Natural killer cell treated with Interleukin-12 subunit alpha and Interleukin-12 subunit beta and Interleukin-15 and Interleukin-18, amount 100 ng/mL, for 72 hours (primary cell): Measurements from ENCODE around the gene TMEM107. TPM values are rescaled to one million over a fixed set of nuclear protein-coding genes. Genes with fewer than 3 reads are reported as not detected.

ENCODE experiments used
- ATAC-seq, 2 donors: fragments of 150-1000 bp; cut with Tn5 transposase in 1 of 2; sonication (Bioruptor Pico), chemical (Tn5 transposase) in 1 of 2; 2 replicates each; pipeline ENCODE4 v1.10.0; 2021
- DNase-seq: peaks from one replicate; pipeline ENCODE4 v3.0.0; 2022; ENCODE audit warnings: low spot score
- H3K27ac Mint-ChIP-seq, 2 donors: 1 replicate in 1 of 2; 2 replicates in 1 of 2; pipeline ENCODE4 v1.8.0; 2022; ENCODE audit warnings: mixed read lengths in 2 of 2, mild to moderate bottlenecking in 1 of 2, moderate library complexity in 1 of 2
- H3K27me3 Mint-ChIP-seq, 2 donors: 1 replicate in 1 of 2; 2 replicates in 1 of 2; pipeline ENCODE4 v1.8.0; 2022; ENCODE audit warnings: mixed read lengths in 2 of 2
- H3K36me3 Mint-ChIP-seq: one replicate; pipeline ENCODE4 v1.8.0; 2022; ENCODE audit warnings: mixed read lengths
- H3K4me1 Mint-ChIP-seq, 2 donors: 1 replicate in 1 of 2; 2 replicates in 1 of 2; pipeline ENCODE4 v1.8.0; 2022; ENCODE audit warnings: low read depth in 2 of 2, mixed read lengths in 2 of 2, mild to moderate bottlenecking in 1 of 2
- H3K4me3 Mint-ChIP-seq: one replicate; pipeline ENCODE4 v1.8.0; 2022; ENCODE audit warnings: mixed read lengths
- H3K9me3 Mint-ChIP-seq: 2 replicates; pipeline ENCODE4 v1.8.0; 2022; ENCODE audit warnings: mixed read lengths
- total RNA-seq, 2 donors: library from RNA; stranded (reverse); gene quantifications; one replicate each; pipeline ENCODE4 v1.2.3, GENCODE V29; 2022

Gene TMEM107
- total RNA-seq, 2 donors from 2014 or later, result 31.5 to 43.5 TPM

DNA sequence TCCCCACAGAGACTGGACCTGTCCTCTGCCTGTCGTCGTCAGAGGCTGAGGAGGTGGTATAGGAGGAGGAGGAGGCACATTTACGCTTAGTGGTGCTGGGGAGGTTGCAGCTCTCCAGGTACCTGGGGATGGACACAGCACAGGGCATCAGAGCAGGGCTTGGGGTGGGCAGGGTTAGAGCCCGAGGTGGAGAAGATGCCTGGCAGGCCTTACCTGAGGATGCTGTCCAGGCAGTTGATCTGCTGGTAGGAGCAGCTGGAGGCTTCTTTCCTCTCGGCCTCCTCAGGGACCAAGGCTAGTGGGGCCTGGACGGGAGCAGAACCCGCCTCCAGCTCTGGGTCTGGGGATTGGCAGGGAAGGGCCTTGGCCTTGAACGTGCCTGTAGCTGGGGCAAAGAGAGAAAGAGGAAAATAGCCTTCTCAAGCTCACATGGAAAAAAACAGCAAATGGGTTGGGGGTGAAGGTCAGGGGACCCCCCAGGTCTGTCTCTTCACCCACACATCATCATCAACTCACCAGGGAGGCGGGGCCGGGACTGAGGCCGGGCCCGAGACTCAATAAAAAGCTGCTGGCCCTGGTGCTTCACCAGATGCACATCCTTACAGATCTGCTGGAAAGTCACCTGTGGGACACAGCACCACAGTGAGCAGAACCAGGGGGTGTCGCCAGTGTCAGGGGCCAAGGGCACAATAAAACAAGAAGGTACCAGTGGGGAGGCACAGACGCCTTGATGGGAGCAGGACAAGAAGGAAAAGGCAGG, 29.6 kb downstream of the TMEM107 start:
- Mint-ChIP-seq H3K4me1 (peaks cover 3 to 8% of the 10 kb centered on the region in 2 donors), H3K36me3 (no peaks in the 10 kb centered on the region), H3K27ac (no peak overlapping the region), H3K4me3 (no peak overlapping the region), H3K27me3 (no peaks in the 10 kb centered on the region), H3K9me3 (no peaks in the 10 kb centered on the region)
- DNase-seq, result no peak
- ATAC-seq, result no peak

DNA sequence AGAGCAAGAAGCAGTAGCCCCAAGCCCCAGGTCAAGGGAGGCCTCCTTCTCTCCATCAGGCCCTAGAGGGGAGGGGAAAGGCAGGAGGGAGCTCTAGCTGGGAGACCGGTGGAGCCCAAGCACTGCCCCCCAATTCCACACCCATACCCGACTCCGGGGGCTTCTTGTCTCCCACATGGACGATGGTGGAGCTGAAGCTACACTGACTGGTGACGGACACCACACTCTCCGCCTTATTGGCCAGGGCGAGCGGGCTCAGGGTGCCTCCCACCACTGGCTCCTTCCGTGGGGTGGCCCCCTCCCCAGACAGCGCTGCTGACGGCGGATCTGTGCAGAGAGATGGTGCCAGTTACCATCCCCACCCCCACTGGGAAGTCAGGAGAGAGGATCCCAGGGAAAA, 30.4 kb downstream of the TMEM107 start:
- Mint-ChIP-seq H3K4me3 (no peak overlapping the region), H3K4me1 (peaks cover 0 to 5% of the 10 kb centered on the region in 2 donors), H3K9me3 (no peaks in the 10 kb centered on the region), H3K27me3 (no peaks in the 10 kb centered on the region), H3K27ac (no peak overlapping the region), H3K36me3 (no peaks in the 10 kb centered on the region)
- ATAC-seq (no peak), DNase-seq (no peak)

DNA sequence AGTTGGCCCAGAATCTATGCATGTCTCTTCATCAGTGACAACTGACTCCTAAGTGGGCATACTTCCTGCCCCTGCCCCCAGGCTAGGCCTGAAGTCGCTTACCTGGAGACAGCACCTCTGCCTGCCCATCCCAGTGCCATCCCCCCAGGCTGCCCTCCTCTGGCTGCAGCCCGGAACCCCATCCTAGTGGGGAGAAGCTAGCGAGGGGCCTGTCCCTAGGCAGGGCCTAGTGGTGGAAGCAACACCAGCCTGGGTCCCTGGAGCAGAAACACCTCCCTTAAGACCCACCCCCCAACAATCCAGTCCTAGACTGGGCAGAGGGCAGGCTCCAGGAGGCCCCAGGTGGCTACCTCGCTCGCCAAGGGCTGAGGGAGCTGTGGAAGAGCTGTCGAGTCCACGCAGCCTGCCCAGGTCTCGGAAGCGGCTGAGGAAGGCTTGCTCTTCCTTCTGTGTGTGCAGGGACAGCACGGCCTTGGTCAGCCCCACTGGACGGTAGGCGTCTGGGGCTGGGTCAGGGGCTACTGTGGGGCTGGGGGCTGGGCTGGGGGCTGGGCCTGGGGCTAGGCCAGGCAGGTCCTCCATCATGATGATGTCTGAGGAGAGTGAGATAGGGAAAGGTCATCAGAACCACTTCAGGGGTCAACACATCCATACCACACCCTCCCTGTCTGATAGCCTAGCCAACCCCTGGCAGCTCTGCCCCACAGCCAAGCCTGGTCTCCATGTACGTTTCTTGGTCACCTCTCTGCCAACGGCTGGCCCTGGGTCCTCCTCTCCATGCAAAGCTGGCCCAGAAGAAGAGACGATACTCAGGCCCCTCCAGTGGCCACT, 31.6 kb downstream of the TMEM107 start:
- H3K27me3 Mint-ChIP-seq, result no peaks in the 10 kb centered on the region
- H3K4me1 Mint-ChIP-seq, result no peaks in the 10 kb centered on the region
- H3K4me3 Mint-ChIP-seq, result no peak overlapping the region
- DNase-seq (no peak), ATAC-seq (no peak)
- no peaks in the 10 kb centered on the region for H3K36me3 Mint-ChIP-seq
- no peak overlapping the region for H3K27ac Mint-ChIP-seq
- H3K9me3 Mint-ChIP-seq, result no peaks in the 10 kb centered on the region

DNA sequence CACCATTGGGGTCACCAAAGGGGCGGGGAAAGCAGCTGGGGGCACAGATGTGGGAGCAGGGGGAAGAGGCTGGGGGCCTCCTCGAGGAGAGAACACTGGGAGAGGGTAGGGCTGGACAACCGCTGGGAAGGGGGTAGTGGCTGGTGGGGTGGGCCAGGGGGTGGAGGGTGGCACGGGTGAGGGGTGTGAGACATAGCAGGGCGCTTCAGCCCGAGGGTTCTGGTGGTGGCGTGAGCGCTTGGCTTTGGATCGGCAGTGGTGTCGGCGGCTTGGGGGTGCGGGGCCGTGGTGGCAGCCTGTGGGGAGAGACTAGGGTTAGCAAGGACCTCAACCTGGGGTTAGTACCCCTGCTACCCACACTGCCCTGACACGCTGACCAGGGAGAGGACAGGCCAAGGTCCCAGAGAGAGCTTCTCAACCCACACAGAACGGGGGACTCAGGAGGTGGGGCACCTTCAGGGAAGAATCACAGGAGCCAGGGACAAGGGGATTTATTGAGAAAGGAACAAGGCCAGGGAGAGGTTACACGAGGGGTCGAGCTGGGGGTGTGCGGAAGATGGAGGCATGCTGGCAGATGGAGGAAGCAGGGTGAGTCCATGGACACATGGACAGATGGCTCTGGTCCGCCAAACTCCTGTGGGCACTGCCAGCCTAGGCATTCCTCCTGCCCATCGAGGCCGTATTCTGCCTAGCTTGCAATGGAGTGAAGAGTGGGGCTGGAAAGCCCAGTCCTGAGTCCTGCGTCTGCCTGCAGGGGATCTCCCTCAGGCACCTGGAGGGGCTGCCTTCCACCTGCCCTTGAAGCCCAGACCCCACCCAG, 32.4 kb downstream of the TMEM107 start:
- ATAC-seq (no peak), DNase-seq (no peak)
- H3K4me3 Mint-ChIP-seq, result no peak overlapping the region
- no peak overlapping the region for H3K27ac Mint-ChIP-seq
- no peaks in the 10 kb centered on the region for H3K9me3 Mint-ChIP-seq
- no peaks in the 10 kb centered on the region for H3K36me3 Mint-ChIP-seq
- no peaks in the 10 kb centered on the region for H3K4me1 Mint-ChIP-seq
- no peaks in the 10 kb centered on the region for H3K27me3 Mint-ChIP-seq

DNA sequence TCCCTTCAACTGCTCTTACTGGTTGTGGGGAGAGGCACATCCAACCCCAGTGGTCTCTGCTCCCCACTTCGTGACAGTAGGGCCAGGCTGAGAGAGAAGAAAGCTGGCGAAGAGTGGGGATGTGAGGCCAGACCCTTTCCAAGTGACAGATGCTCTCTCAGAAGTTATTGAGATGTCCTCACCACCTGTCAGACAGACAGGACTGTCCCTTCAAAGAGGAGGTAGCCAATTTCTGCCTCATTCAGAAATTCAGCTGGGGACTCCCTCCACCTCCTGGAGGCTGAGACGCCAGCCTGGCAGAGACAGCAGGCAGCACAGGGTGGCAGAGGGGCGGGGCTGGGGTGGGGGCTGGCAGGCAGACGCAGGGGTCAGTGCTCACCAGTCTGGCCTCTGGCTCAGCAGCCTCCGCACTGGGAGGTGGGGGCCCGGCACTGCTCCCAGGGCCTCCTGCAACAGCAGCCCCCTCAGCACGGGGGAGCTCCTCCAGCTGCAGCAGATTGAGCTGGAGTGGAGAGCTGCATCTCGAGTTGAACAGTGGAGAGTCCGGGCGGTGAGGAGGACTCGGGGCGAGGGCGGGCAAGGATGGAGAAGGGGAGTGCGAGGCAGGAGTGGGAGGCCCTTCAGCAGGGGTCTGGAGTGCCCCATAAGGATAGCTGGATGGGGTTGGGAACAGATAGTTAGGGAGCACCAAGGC, 33.1 kb downstream of the TMEM107 start:
- H3K27me3 Mint-ChIP-seq, result no peaks in the 10 kb centered on the region
- no peaks in the 10 kb centered on the region for H3K9me3 Mint-ChIP-seq
- ATAC-seq (no peak), DNase-seq (no peak)
- no peak overlapping the region for H3K27ac Mint-ChIP-seq
- no peak overlapping the region for H3K4me3 Mint-ChIP-seq
- H3K36me3 Mint-ChIP-seq, result no peaks in the 10 kb centered on the region
- H3K4me1 Mint-ChIP-seq, result no peaks in the 10 kb centered on the region

DNA sequence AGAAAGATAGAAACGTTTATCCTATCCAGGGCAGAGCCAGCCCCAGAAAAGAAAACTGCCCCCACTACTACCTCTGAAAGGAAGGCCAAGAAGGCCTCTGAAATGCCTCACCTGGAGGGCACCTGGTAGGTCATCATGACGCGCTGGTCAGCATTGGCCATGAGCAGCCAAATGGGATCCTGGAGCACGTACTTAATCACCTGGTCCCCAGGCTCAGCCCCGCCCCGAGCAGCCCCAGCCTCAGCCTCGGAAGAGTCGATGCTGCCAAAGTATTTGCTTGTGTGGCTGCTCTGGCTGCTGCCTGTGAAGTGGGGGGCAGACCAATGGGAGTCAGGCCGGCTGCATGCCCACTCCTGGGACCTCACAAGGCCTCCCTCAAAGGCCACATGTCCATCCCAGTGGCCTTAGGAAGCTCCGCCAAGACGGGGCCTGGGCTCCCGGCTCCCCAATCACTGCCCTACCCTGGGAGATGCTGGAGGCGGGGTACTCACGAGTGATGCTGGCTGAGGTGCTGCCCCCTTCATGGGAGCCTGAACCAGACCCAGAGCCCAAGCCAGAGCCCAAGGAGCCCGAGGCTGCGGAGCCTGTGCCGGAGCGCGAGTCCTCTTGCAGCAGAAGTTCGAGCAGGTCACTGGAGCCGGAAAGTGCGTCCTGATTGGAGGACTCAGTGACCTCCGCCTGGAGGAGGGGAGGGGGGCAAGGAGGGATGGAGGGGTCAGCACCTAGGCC, 33.9 kb downstream of the TMEM107 start:
- ATAC-seq, result no peak
- no peaks in the 10 kb centered on the region for H3K4me1 Mint-ChIP-seq
- no peak overlapping the region for H3K27ac Mint-ChIP-seq
- H3K36me3 Mint-ChIP-seq, result no peaks in the 10 kb centered on the region
- H3K4me3 Mint-ChIP-seq, result no peak overlapping the region
- DNase-seq, result no peak
- H3K9me3 Mint-ChIP-seq, result no peaks in the 10 kb centered on the region
- no peaks in the 10 kb centered on the region for H3K27me3 Mint-ChIP-seq

DNA sequence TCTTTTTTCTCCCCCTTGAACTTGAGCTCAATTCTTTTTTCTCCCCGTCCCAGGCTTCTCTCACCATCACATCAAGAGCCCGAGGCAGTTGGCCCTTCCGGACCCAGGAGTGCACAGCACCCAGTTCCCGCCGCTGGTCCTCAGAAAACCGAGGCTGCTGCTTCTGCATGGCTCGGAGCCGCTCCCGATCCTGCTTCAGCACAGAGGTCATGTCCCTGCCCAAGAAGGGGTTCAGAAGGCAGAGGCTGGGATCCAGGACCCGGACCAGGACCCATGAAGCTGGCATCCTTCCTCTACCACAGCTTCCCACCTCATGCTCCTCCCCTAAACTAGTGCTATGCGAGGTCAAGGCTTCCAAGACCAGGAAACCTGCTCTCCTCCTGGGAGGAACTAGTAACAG, 34.4 kb downstream of the TMEM107 start:
- Mint-ChIP-seq H3K9me3 (no peaks in the 10 kb centered on the region), H3K4me1 (no peaks in the 10 kb centered on the region), H3K36me3 (no peaks in the 10 kb centered on the region), H3K27me3 (no peaks in the 10 kb centered on the region), H3K4me3 (no peak overlapping the region), H3K27ac (peak overlapping the region in 1 of 2 donors; percentile 54)
- DNase-seq (no peak), ATAC-seq (no peak)

DNA sequence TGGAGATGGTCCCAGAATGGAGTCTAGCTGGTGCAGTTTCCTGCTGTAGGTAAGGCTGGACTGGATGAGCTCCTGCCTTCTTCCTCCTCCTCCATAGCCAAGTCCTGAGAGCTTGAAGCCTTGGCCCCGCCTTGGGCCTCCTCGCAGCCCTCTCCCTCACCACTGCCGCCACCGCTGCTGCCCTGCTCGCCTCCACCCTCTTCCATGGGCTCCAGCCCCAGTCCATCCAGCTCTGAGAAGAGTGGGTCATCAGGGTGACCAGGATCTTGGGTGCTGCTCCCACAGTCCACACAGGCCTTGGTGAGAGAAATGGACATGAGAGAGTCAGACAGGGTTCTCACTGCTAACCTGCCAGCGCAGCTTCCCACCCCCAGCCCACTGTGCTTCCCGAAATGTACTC, 35.1 kb downstream of the TMEM107 start:
- H3K9me3 Mint-ChIP-seq, result no peaks in the 10 kb centered on the region
- H3K4me1 Mint-ChIP-seq, result no peaks in the 10 kb centered on the region
- DNase-seq, result no peak
- no peak overlapping the region for H3K4me3 Mint-ChIP-seq
- ATAC-seq, result no peak
- no peaks in the 10 kb centered on the region for H3K27me3 Mint-ChIP-seq
- no peak overlapping the region for H3K27ac Mint-ChIP-seq
- H3K36me3 Mint-ChIP-seq, result no peaks in the 10 kb centered on the region

DNA sequence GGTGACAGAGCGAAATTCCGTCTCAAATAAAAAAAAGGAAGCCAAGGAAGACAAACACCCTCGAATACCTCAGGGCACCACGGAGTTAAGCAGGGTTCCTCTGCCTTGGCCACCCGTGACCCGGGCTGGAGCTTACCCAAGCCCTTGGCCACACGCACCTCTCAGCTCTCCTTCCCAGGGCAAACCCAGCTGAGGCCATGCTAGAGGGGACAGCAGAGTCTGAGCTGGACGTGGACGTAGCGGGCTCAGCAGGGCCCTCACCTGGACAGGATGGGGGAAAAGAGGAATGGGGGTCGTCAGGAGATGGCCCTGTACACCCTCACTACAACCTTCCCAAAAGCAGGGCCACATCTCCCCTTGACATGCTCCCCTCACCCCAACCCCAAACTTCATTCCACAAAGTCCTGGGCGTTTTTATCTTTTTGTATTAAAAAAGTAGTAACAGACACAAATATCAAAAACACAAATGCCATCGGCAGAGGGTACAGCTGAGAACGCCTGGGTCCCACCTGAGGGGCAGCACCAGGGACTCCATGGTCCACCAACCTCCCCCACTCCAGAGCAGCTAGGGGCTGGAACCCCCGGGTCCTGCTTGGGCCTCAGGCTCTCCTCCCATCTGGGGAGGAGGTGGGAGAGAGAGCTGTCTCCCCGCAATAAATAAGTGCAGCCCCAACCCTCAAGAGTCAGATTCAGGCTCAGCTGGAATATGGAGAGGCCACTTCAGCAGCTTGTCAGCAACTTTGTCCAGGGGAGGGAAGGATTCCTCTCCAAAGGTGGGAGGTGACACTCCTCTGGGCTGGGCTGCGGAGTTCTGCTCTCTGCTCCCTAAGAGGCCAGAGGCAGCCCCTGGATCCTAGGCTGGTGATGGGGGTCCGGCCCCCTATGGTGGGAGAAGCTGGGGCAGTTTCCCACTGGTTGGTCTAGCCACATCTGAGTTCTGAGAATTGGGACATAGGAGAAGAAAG, 35.8 kb downstream of the TMEM107 start:
- H3K36me3 Mint-ChIP-seq, result no peaks in the 10 kb centered on the region
- no peaks in the 10 kb centered on the region for H3K9me3 Mint-ChIP-seq
- H3K27ac Mint-ChIP-seq, result no peak overlapping the region
- H3K4me1 Mint-ChIP-seq, result no peaks in the 10 kb centered on the region
- no peaks in the 10 kb centered on the region for H3K27me3 Mint-ChIP-seq
- DNase-seq, result no peak
- no peak for ATAC-seq
- no peak overlapping the region for H3K4me3 Mint-ChIP-seq

DNA sequence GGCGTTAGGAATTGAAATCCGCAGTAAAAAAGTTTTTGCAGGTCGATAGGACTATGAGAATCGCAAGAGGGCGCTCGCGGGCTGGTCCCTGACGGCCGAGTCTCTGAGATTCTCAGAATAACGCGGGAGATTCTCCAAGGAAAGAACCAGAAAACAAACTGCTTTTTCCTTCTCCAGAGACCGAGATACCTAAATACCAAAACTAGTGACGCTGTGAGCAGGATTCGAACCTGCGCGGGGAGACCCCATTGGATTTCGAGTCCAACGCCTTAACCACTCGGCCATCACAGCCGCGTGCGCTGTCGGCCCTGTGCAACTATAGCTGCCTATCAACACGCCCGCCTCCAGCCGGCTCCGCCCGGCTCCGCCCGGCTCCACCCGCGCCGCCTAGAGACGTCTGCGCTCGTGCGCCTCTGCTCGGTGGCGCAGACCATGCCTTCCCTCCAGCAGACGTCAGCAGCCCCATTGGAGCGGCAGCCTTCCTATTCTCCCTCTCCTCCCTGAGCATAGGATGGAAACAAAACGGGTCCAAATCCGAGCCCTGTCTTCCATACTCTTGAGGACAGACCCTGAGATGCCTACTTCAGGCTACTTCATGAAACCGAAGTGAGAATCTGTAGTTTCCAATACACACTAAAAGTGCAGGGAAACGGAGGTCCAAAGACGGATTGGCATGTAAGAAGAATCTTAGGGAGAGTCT, 37.4 kb downstream of the TMEM107 start:
- peak; percentile 95 for DNase-seq
- no peaks in the 10 kb centered on the region for H3K36me3 Mint-ChIP-seq
- H3K4me1 Mint-ChIP-seq, result no peaks in the 10 kb centered on the region
- H3K4me3 Mint-ChIP-seq, result no peak overlapping the region
- H3K27ac Mint-ChIP-seq, result no peak overlapping the region
- ATAC-seq, result peak; percentile 97 to 98
- H3K27me3 Mint-ChIP-seq, result no peaks in the 10 kb centered on the region
- H3K9me3 Mint-ChIP-seq, result no peaks in the 10 kb centered on the region

DNA sequence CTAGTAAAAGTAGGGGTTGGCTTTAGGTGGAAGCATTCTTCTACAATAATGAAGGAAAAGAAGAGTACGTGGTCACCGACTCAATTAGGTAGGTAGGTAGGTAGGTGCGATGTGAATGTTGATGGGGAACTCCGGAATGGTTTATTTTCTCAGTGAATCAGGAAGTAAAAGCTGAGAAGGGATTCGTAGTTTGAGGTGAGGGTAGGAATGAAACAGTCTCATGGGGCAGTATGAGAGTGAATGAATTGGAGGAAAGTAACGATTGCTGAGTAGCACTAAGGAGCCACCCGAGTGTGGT, 37.9 kb downstream of the TMEM107 start:
- DNase-seq (no peak), ATAC-seq (no peak)
- Mint-ChIP-seq H3K36me3 (no peaks in the 10 kb centered on the region), H3K27ac (no peak overlapping the region), H3K27me3 (no peaks in the 10 kb centered on the region), H3K9me3 (no peaks in the 10 kb centered on the region), H3K4me1 (no peaks in the 10 kb centered on the region), H3K4me3 (no peak overlapping the region)
